CD14-positive monocyte (primary cell): ENCODE results near the gene ADAT3. TPM values are rescaled to one million over a fixed set of nuclear protein-coding genes. Genes with fewer than 3 reads are reported as not detected.

Source experiments
- DNase-seq, 3 donors: peaks; one replicate each; pipeline ENCODE4 v3.0.0-alpha.2; 2011 to 2022
- H2AFZ ChIP-seq: 2 replicates; pipeline ENCODE4 v1.6.0; 2012; ENCODE audit warnings: mild to moderate bottlenecking, low read depth, low read length, inconsistent platforms; ENCODE audit not compliant: insufficient read depth, poor library complexity, severe bottlenecking
- H3K27ac ChIP-seq, 2 donors: 1 replicate in 1 of 2; 2 replicates in 1 of 2; pipeline ENCODE4 v1.5.1; 2012 to 2013; ENCODE audit warnings: low read length in 2 of 2, control low read depth in 1 of 2, inconsistent platforms in 1 of 2, low read depth in 1 of 2, mild to moderate bottlenecking in 1 of 2
- H3K27me3 ChIP-seq, 2 donors: one replicate each; pipeline versions ENCODE4 v1.6.0 to v1.6.1; 2011 to 2013; ENCODE audit warnings: low read length in 2 of 2; ENCODE audit not compliant: control insufficient read depth in 2 of 2, insufficient read depth in 2 of 2
- H3K36me3 ChIP-seq, 2 donors: replicated peaks in 1 of 2; 1 replicate in 1 of 2; 2 replicates in 1 of 2; pipeline versions ENCODE4 v1.5.1 to v1.6.1; 2012 to 2013; ENCODE audit warnings: low read length in 2 of 2, control low read depth in 1 of 2, inconsistent platforms in 1 of 2, mild to moderate bottlenecking in 1 of 2; ENCODE audit not compliant: insufficient read depth in 2 of 2, control insufficient read depth in 1 of 2
- H3K4me1 ChIP-seq, 2 donors: 1 replicate in 1 of 2; 2 replicates in 1 of 2; pipeline versions ENCODE4 v1.5.1 to v1.6.1; 2012 to 2013; ENCODE audit warnings: low read length in 2 of 2, control low read depth in 1 of 2, inconsistent platforms in 1 of 2, mild to moderate bottlenecking in 1 of 2, moderate library complexity in 1 of 2; ENCODE audit not compliant: insufficient read depth in 2 of 2, control insufficient read depth in 1 of 2
- H3K4me2 ChIP-seq: replicated peaks from 2 replicates; pipeline ENCODE3; 2012; ENCODE audit warnings: low read length, moderate library complexity, mild to moderate bottlenecking; ENCODE audit not compliant: poor library complexity, severe bottlenecking; ENCODE audit errors: extremely low read depth
- H3K4me3 ChIP-seq, 3 experiments: fragments of 200-600 bp in 1 of 3; sonication (generic) in 1 of 3; replicated peaks in 1 of 3; 1 replicate in 2 of 3; 2 replicates in 1 of 3; pipeline ENCODE4 v1.5.1; 2011 to 2013; ENCODE audit warnings: low read length in 3 of 3, mild to moderate bottlenecking in 3 of 3, control low read depth in 2 of 3, low read depth in 2 of 3, inconsistent platforms in 1 of 3, moderate library complexity in 1 of 3
- H3K79me2 ChIP-seq: 2 replicates; pipeline ENCODE4 v1.6.0; 2012; ENCODE audit warnings: mild to moderate bottlenecking, control low read depth, inconsistent platforms, low read length, moderate library complexity; ENCODE audit not compliant: insufficient read depth
- H3K9ac ChIP-seq: 2 replicates; pipeline ENCODE4 v1.6.0; 2017; ENCODE audit warnings: low read length, mild to moderate bottlenecking; ENCODE audit not compliant: insufficient read depth, poor library complexity, severe bottlenecking
- H3K9me3 ChIP-seq, 2 donors: replicated peaks in 1 of 2; 1 replicate in 1 of 2; 2 replicates in 1 of 2; pipeline versions ENCODE4 v1.5.1 to v1.6.1; 2012 to 2013; ENCODE audit warnings: low read length in 2 of 2, control low read depth in 1 of 2; ENCODE audit not compliant: control insufficient read depth in 1 of 2, insufficient read depth in 1 of 2
- H4K20me1 ChIP-seq: 2 replicates; pipeline ENCODE4 v1.6.0; 2012; ENCODE audit warnings: mild to moderate bottlenecking, low read length, control low read depth, moderate library complexity; ENCODE audit not compliant: insufficient read depth
- H3K27ac Mint-ChIP-seq, 7 donors: one replicate each; pipeline ENCODE4 v1.8.0; 2020; ENCODE audit warnings: mild to moderate bottlenecking in 7 of 7, mixed read lengths in 7 of 7, moderate library complexity in 6 of 7, inconsistent platforms in 2 of 7
- H3K27me3 Mint-ChIP-seq, 3 donors: one replicate each; pipeline ENCODE4 v1.8.0; 2021 to 2022; ENCODE audit warnings: low read depth in 3 of 3, mild to moderate bottlenecking in 3 of 3, mixed read lengths in 3 of 3, moderate library complexity in 3 of 3, inconsistent platforms in 1 of 3
- H3K36me3 Mint-ChIP-seq, 2 donors: one replicate each; pipeline ENCODE4 v1.8.0; 2020; ENCODE audit warnings: mixed read lengths in 2 of 2, inconsistent platforms in 1 of 2, mild to moderate bottlenecking in 1 of 2
- H3K4me1 Mint-ChIP-seq: one replicate; pipeline ENCODE4 v1.8.0; 2020; ENCODE audit warnings: mild to moderate bottlenecking, mixed read lengths
- H3K4me3 Mint-ChIP-seq, 2 donors: one replicate each; pipeline ENCODE4 v1.8.0; 2020; ENCODE audit warnings: mild to moderate bottlenecking in 2 of 2, mixed read lengths in 2 of 2, moderate library complexity in 1 of 2
- H3K9me3 Mint-ChIP-seq, 7 donors: one replicate each; pipeline ENCODE4 v1.8.0; 2020 to 2022; ENCODE audit warnings: mixed read lengths in 7 of 7, mild to moderate bottlenecking in 6 of 7, moderate library complexity in 6 of 7, inconsistent platforms in 2 of 7
- CTCF ChIP-seq: fragments of 200-600 bp; IDR thresholded peaks from one replicate; pipeline ENCODE4 v1.8.0; 2022; ENCODE audit warnings: antibody characterized with exemption, mild to moderate bottlenecking
- WGBS: methylation state at CpG from one replicate; pipeline ENCODE4 v1.1.5; 2013; ENCODE audit warnings: missing lambda C conversion rate; ENCODE audit not compliant: insufficient coverage; 5-methylcytosine and 5-hydroxymethylcytosine counted together
- intact Hi-C, 2 donors: fragments of 100-400 bp; cut with micrococcal nuclease; formaldehyde crosslinking; loops; one replicate each; pipeline versions ENCODE4 v1.15.0 to v1.15.1; 2023
- polyA plus RNA-seq, 3 donors: library from polyadenylated mRNA; depleted of rRNA in 1 of 3; unstranded in 2 of 3; stranded (reverse) in 1 of 3; fragments of 300-500 nt in 2 of 3; fragments of >200 nt in 1 of 3; fragmentation: Illumina TruSeq in 2 of 3; gene quantifications; 1 replicate in 2 of 3; 2 replicates in 1 of 3; pipeline ENCODE4 v1.2.3, GENCODE V29; 2012 to 2021

ADAT3 gene
- polyA plus RNA-seq, 3 donors, result 2.7 to 3.2 (median 3.1) TPM

GRCh38 chr19:1961000-1961883 is 56.0 kb downstream of the ADAT3 start:
- no peak overlapping the region for H3K27ac ChIP-seq
- intact Hi-C loops, result loop anchor here in 1 of 2 donors (5.0 kb wide), 1 partner anchor 34 kb away; no protein-coding TSS in a partner anchor
- H3K4me2 ChIP-seq, result no peak overlapping the region
- no peak overlapping the region for H3K4me3 Mint-ChIP-seq
- H3K4me1 Mint-ChIP-seq, result peaks cover 3% of the 10 kb centered on the region
- peak overlapping the region in 4 of 7 donors; percentile 15 to 54 (median 28) for H3K27ac Mint-ChIP-seq
- no peaks in the 10 kb centered on the region for H3K4me1 ChIP-seq
- peaks cover 76% of the 10 kb centered on the region for H3K79me2 ChIP-seq
- TF ChIP-seq CTCF, result no peak
- no peak overlapping the region for H3K9ac ChIP-seq
- peaks cover 0 to 1% (median 0%) of the 10 kb centered on the region in 3 donors for H3K27me3 Mint-ChIP-seq
- H4K20me1 ChIP-seq, result peaks cover 97% of the 10 kb centered on the region
- 95% methylated on average over 31 of the region's 42 CpGs for WGBS
- peaks cover 15 to 40% of the 10 kb centered on the region in 2 donors for H3K36me3 ChIP-seq
- no peak overlapping the region for H2AFZ ChIP-seq
- H3K27me3 ChIP-seq, result no peaks in the 10 kb centered on the region
- no peak overlapping the region for H3K4me3 ChIP-seq
- H3K9me3 ChIP-seq, result no peaks in the 10 kb centered on the region
- peaks cover 12 to 36% of the 10 kb centered on the region in 2 donors for H3K36me3 Mint-ChIP-seq
- no peaks in the 10 kb centered on the region for H3K9me3 Mint-ChIP-seq
- no peak for DNase-seq

- intact Hi-C loops, result loop anchor here in 1 of 2 donors (5.0 kb wide), 1 partner anchor 35 kb away; no protein-coding TSS in a partner anchor
- peaks cover 18 to 39% of the 10 kb centered on the region in 2 donors for H3K36me3 Mint-ChIP-seq
- 99% methylated on average over 22 of the region's 23 CpGs for WGBS
- peaks cover 6% of the 10 kb centered on the region for H3K4me1 Mint-ChIP-seq
- peak overlapping the region in 3 of 7 donors; percentile 28 to 64 (median 49) for H3K27ac Mint-ChIP-seq
- H3K4me3 Mint-ChIP-seq, result no peak overlapping the region
- Histone ChIP-seq H2AFZ (no peak overlapping the region), H3K4me1 (no peaks in the 10 kb centered on the region), H3K4me3 (no peak overlapping the region), H3K36me3 (peaks cover 11 to 43% of the 10 kb centered on the region in 2 donors), H3K79me2 (peaks cover 73% of the 10 kb centered on the region), H3K27me3 (no peaks in the 10 kb centered on the region), H3K27ac (no peak overlapping the region), H3K9ac (no peak overlapping the region), H4K20me1 (peaks cover 96% of the 10 kb centered on the region), H3K9me3 (no peaks in the 10 kb centered on the region), H3K4me2 (no peak overlapping the region)
- no peaks in the 10 kb centered on the region for H3K9me3 Mint-ChIP-seq
- DNase-seq, result no peak
- no peak for TF ChIP-seq CTCF
- peaks cover 0 to 2% (median 1%) of the 10 kb centered on the region in 3 donors for H3K27me3 Mint-ChIP-seq
Measured at GRCh38 chr19:1962674-1963073, 57.5 kb downstream of the ADAT3 start.

Other genes starting within 250 kb of the ADAT3 start
- gene ONECUT3, start 151.9 kb upstream of the ADAT3 start, polyA plus RNA-seq, result not detected
- gene ATP8B3, start 93.1 kb upstream of the ADAT3 start, polyA plus RNA-seq, result 1 to 10 TPM; 1.6 to 8.2 (median 1.8) TPM
- gene REXO1, start 56.9 kb upstream of the ADAT3 start, polyA plus RNA-seq, result 10 to 100 TPM in 1 of 3 donors, 1 to 10 TPM in 2; 2.8 to 60.8 (median 3.0) TPM
- 10 to 100 TPM in 1 of 3 donors, under 1 TPM in 2; 0.51 to 23.3 (median 0.67) TPM for gene KLF16, start 41.8 kb upstream of the ADAT3 start, polyA plus RNA-seq
- 10 to 100 TPM; 69.8 to 96.1 (median 79.0) TPM for gene ABHD17A, start 19.9 kb upstream of the ADAT3 start, polyA plus RNA-seq
- gene SCAMP4, start within 50 bp of the ADAT3 start, polyA plus RNA-seq, result 10 to 100 TPM; 11.9 to 39.4 (median 15.4) TPM
- 100 to 1,000 TPM in 1 of 3 donors, 10 to 100 TPM in 2; 10.8 to 215 (median 20.3) TPM for gene CSNK1G2, start 35.8 kb downstream of the ADAT3 start, polyA plus RNA-seq
- gene BTBD2, start 110.3 kb downstream of the ADAT3 start, polyA plus RNA-seq, result 10 to 100 TPM in 1 of 3 donors, 1 to 10 TPM in 2; 2.8 to 36.0 (median 3.3) TPM
- 100 to 1,000 TPM in 1 of 3 donors, 10 to 100 TPM in 2; 16.9 to 333 (median 21.8) TPM for gene MKNK2, start 145.8 kb downstream of the ADAT3 start, polyA plus RNA-seq
- 100 to 1,000 TPM in 1 of 3 donors, 10 to 100 TPM in 2; 60.5 to 179 (median 96.3) TPM for gene MOB3A, start 190.9 kb downstream of the ADAT3 start, polyA plus RNA-seq
- gene IZUMO4, start 191.5 kb downstream of the ADAT3 start, polyA plus RNA-seq, result 10 to 100 TPM in 1 of 3 donors, under 1 TPM in 2; 0.41 to 17.5 (median 0.80) TPM
- 100 to 1,000 TPM in 1 of 3 donors, 10 to 100 TPM in 1, 1 to 10 TPM in 1; 9.6 to 105 (median 12.4) TPM for gene AP3D1, start 246.2 kb downstream of the ADAT3 start, polyA plus RNA-seq